Endothelial cell (in vitro differentiated cells): ENCODE results near the gene SMIM30. TPM values are rescaled to one million over a fixed set of nuclear protein-coding genes. Genes with fewer than 3 reads are reported as not detected.

ENCODE experiments used
- DNase-seq: peaks from one replicate; pipeline ENCODE4 v3.0.0; 2021; ENCODE audit warnings: low spot score
- H3K27ac Mint-ChIP-seq: one replicate; pipeline ENCODE4 v1.8.0; 2021; ENCODE audit warnings: mixed read lengths, inconsistent platforms; ENCODE audit not compliant: unreplicated experiment
- H3K27me3 Mint-ChIP-seq: one replicate; pipeline ENCODE4 v1.8.0; 2021; ENCODE audit warnings: mild to moderate bottlenecking, moderate library complexity, mixed read lengths, inconsistent platforms; ENCODE audit not compliant: unreplicated experiment
- H3K36me3 Mint-ChIP-seq: one replicate; pipeline ENCODE4 v1.8.0; 2021; ENCODE audit warnings: mild to moderate bottlenecking, low read depth, mixed read lengths, inconsistent platforms; ENCODE audit not compliant: unreplicated experiment
- H3K4me1 Mint-ChIP-seq: one replicate; pipeline ENCODE4 v1.8.0; 2021; ENCODE audit warnings: mild to moderate bottlenecking, mixed read lengths, inconsistent platforms; ENCODE audit not compliant: unreplicated experiment
- H3K4me3 Mint-ChIP-seq: one replicate; pipeline ENCODE4 v1.8.0; 2021; ENCODE audit warnings: mild to moderate bottlenecking, mixed read lengths, inconsistent platforms; ENCODE audit not compliant: unreplicated experiment
- H3K9me3 Mint-ChIP-seq: one replicate; pipeline ENCODE4 v1.8.0; 2021; ENCODE audit warnings: mixed read lengths, inconsistent platforms; ENCODE audit not compliant: unreplicated experiment
- CTCF ChIP-seq: fragments of 200-600 bp; sonication (generic); IDR thresholded peaks from one replicate; pipeline ENCODE4 v1.5.0; 2021; ENCODE audit warnings: antibody characterized with exemption; ENCODE audit not compliant: unreplicated experiment
- total RNA-seq: library from RNA; stranded (reverse); fragmentation: NEBNext Ultra II Directional; extraction: Animal tissue kit (Norgen Biotek cat#: 25700); gene quantifications from one replicate; pipeline ENCODE4 v1.2.1, GENCODE V29; 2021; ENCODE audit not compliant: unreplicated experiment

SMIM30 gene
- total RNA-seq, 1 donor from 2014 or later = 36.1 TPM

DNA sequence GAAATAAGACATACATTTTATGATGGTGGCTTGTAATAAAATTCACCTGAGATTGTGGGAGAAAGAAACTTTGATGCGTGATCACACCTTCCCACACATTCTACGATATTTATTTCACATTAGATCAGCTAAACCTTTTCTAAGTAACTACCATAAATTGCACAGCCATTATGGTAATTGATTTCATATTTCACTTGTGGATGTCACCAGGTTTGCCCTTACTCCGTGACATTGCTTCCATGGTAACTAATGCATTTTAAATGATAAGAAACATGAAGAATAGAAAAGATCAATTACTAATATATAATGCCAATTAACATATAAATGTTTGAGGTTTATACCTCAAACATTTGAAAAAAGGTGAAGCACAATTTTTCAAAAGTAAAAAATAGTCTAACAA, 35.8 kb upstream of the SMIM30 start:
- no peak overlapping the region for H3K27ac Mint-ChIP-seq
- no peaks in the 10 kb centered on the region for H3K36me3 Mint-ChIP-seq
- H3K27me3 Mint-ChIP-seq = no peaks in the 10 kb centered on the region
- H3K9me3 Mint-ChIP-seq = no peaks in the 10 kb centered on the region
- no peaks in the 10 kb centered on the region for H3K4me1 Mint-ChIP-seq
- no peak for DNase-seq
- TF ChIP-seq CTCF = no peak
- H3K4me3 Mint-ChIP-seq = no peak overlapping the region

DNA sequence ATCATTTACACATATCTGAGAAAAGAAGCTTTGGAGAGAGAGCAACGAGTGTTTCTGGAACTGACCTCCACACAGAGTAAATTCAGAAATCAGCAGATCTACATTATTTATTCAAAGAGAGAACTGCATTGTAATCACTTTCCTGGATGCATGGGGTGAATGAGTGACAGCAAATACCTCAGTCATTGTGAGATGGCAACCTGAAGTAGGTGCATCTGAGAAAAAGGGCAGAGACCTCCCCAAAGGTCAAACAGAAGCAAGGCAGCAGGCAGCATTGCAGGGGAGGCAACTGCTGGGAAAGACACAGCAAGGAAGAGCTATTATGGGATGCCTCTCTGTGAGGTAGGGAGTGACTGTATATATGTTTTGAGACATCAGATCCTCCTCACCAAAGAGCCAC, 26.5 kb upstream of the SMIM30 start:
- H3K36me3 Mint-ChIP-seq = no peaks in the 10 kb centered on the region
- H3K27me3 Mint-ChIP-seq = no peaks in the 10 kb centered on the region
- no peaks in the 10 kb centered on the region for H3K4me1 Mint-ChIP-seq
- no peaks in the 10 kb centered on the region for H3K9me3 Mint-ChIP-seq
- DNase-seq = no peak
- H3K4me3 Mint-ChIP-seq = no peak overlapping the region
- no peak overlapping the region for H3K27ac Mint-ChIP-seq
- TF ChIP-seq CTCF = no peak

GRCh38 chr7:113143486-113144257, 25.3 kb upstream of the SMIM30 start:
- no peak for DNase-seq
- Mint-ChIP-seq H3K27ac (no peak overlapping the region), H3K4me1 (no peaks in the 10 kb centered on the region), H3K4me3 (no peak overlapping the region), H3K27me3 (no peaks in the 10 kb centered on the region), H3K9me3 (no peaks in the 10 kb centered on the region), H3K36me3 (no peaks in the 10 kb centered on the region)
- TF ChIP-seq CTCF = no peak

DNA sequence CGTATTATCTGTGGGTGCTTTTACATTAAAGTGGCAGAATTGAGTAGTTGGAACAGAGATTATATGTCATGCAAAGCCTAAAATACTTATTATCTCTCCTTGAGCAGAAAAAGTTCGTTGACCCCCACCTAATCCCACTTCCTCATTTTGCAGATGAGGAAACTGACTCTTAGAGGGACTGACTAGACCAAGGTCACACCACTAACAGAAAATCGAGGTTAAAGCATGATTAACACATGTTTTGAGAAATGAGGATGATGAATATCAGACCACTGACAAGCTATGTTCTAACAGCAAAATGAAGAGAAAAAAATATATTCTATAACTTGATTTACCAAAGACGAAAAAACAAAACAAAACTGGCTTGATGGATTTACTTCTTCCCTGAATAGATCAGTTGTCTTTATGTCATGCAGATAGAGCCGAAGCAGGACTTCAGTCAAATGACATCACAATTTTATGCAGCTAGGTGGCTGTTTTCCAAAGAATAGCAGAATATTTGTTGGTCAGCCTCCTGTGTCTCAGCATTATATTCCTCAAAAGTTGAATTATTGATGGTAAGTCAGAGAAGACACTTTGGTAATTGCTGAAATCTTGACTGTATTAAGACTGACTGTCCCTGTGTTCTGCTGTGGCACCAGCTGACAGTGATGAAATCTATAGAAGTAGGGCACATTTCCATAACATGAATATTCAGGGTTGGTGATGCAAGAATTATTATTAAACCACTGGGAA, 24.2 kb upstream of the SMIM30 start:
- H3K36me3 Mint-ChIP-seq = no peaks in the 10 kb centered on the region
- no peak overlapping the region for H3K4me3 Mint-ChIP-seq
- no peak for TF ChIP-seq CTCF
- no peaks in the 10 kb centered on the region for H3K27me3 Mint-ChIP-seq
- no peaks in the 10 kb centered on the region for H3K4me1 Mint-ChIP-seq
- no peaks in the 10 kb centered on the region for H3K9me3 Mint-ChIP-seq
- no peak overlapping the region for H3K27ac Mint-ChIP-seq
- no peak for DNase-seq

GRCh38 chr7:113141803-113142202, 23.4 kb upstream of the SMIM30 start:
- Mint-ChIP-seq H3K27ac (no peak overlapping the region), H3K27me3 (no peaks in the 10 kb centered on the region), H3K4me3 (no peak overlapping the region), H3K4me1 (no peaks in the 10 kb centered on the region), H3K9me3 (no peaks in the 10 kb centered on the region), H3K36me3 (no peaks in the 10 kb centered on the region)
- no peak for TF ChIP-seq CTCF
- DNase-seq = no peak
